Activated T-helper 1 cell treated with anti-CD3 and anti-CD28 coated beads, Interleukin-2, amount 50 U/mL, for 16 hours (primary cell): ENCODE measurements around the gene RAVER1.
A peak's percentile ranks its signal among the peaks of the same experiment; 100 is the strongest.

ENCODE experiments used
- DNase-seq, 2 donors: peaks; one replicate each; pipeline ENCODE4 v3.0.0-alpha.2; 2020; ENCODE audit warnings: low read depth in 1 of 2, low spot score in 1 of 2

RAVER1 gene

GRCh38 chr19:10318807-10319682, 14.3 kb downstream of the RAVER1 start:
- DNase-seq = no peak

- DNase-seq = no peak
These were observed 15.4 kb downstream of the RAVER1 start for GRCh38 chr19:10317857-10318462.

GRCh38 chr19:10317045-10317856, 16.1 kb downstream of the RAVER1 start:
- DNase-seq = no peak

GRCh38 chr19:10316229-10317044, 16.9 kb downstream of the RAVER1 start:
- no peak for DNase-seq

- peak; percentile 84 to 87 for DNase-seq
These were observed 17.8 kb downstream of the RAVER1 start, which contains the start of gene FDX2 for GRCh38 chr19:10315335-10316214. Gene FDX2, minus strand, starts transcription at chr19:10316015. Its CDS starts 19 bp downstream, at chr19:10315996.

GRCh38 chr19:10309423-10309822, 23.9 kb downstream of the RAVER1 start, which contains the start of gene ZGLP1:
Gene ZGLP1, minus strand, starts transcription at chr19:10309815.
- DNase-seq = no peak

GRCh38 chr19:10306327-10306726, 27.0 kb downstream of the RAVER1 start:
- DNase-seq = no peak

GRCh38 chr19:10305139-10305806, 28.1 kb downstream of the RAVER1 start:
- DNase-seq = no peak

- no peak for DNase-seq
These were observed 33.5 kb downstream of the RAVER1 start for GRCh38 chr19:10299545-10300458.

GRCh38 chr19:10295847-10296591, 37.3 kb downstream of the RAVER1 start:
- DNase-seq = no peak

- peak in 1 of 2 donors; percentile 42 for DNase-seq
These were observed 38.0 kb downstream of the RAVER1 start for GRCh38 chr19:10295305-10295846.

- no peak for DNase-seq
These were observed 39.0 kb downstream of the RAVER1 start for GRCh38 chr19:10294368-10294697.

- DNase-seq = no peak
These were observed 39.5 kb downstream of the RAVER1 start for GRCh38 chr19:10293637-10294367.

- no peak for DNase-seq
These were observed 40.3 kb downstream of the RAVER1 start for GRCh38 chr19:10292789-10293636.

GRCh38 chr19:10292206-10292788, 41.0 kb downstream of the RAVER1 start:
- peak in 1 of 2 donors; percentile 38 for DNase-seq
